GM18868 (cell line): ENCODE results near the gene RAB22A.

ENCODE experiments used
- ATAC-seq: cut with Tn5 transposase; IDR thresholded peaks from one replicate; pipeline ENCODE4 v1.9.1; 2021; ENCODE audit warnings: mild to moderate bottlenecking, moderate library complexity; ENCODE audit not compliant: unreplicated experiment

The RAB22A gene

GRCh38 chr20:58309591-58310290 is at the start of gene RAB22A:
Gene RAB22A (plus strand): TSS chr20:58309715. CDS start chr20:58309977, 262 bp downstream.
- peak; percentile 63 for ATAC-seq

DNA sequence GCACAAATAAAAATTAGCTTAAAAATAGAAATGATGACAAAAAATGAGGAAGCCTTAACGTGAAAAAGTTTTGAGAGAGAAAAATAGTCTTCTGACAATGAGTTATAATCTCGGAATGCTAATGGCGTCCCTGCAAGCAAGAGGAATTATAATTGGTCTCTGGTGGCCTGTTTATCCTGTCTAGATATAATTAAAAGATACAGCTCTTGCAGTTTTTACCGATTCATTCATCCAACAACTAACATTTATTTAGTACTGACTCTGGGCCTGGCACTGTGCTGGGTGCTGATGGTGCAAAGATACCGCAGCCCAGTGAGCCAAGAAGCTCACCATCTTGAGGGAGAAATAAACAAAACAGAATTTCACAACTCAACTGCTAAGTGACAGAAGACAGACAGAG is 49.5 kb upstream of the RAB22A start:
- no peak for ATAC-seq

- no peak for ATAC-seq
Measured at GRCh38 chr20:58261660-58262059, 47.9 kb upstream of the RAB22A start.

- ATAC-seq = no peak
Measured at GRCh38 chr20:58264271-58264670, 45.2 kb upstream of the RAB22A start.

- no peak for ATAC-seq
Measured at GRCh38 chr20:58267389-58268215, 41.9 kb upstream of the RAB22A start.

DNA sequence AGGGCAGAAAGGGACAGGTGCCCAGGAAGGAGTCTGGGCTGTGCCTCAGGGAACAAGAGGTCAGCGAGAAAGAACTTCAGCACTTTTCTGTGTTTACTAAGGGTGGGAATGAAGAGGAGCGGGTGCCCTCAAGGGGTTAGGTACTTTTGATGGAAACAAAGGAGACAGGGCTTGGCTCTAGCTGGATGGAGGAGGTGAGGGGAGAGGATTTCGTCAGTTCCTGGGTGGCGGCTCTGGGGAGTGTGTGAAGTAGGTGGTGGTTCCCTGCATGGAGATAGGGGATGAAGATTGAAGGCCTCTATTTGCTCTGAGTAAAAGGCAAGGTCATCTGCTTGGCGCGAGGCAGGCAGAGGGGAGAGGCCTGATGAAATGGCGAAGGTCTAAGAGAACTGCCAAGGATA is 41.1 kb upstream of the RAB22A start:
- ATAC-seq = no peak

GRCh38 chr20:58268936-58269619 is 40.4 kb upstream of the RAB22A start:
- no peak for ATAC-seq

GRCh38 chr20:58271606-58272351 is 37.7 kb upstream of the RAB22A start:
- ATAC-seq = no peak

DNA sequence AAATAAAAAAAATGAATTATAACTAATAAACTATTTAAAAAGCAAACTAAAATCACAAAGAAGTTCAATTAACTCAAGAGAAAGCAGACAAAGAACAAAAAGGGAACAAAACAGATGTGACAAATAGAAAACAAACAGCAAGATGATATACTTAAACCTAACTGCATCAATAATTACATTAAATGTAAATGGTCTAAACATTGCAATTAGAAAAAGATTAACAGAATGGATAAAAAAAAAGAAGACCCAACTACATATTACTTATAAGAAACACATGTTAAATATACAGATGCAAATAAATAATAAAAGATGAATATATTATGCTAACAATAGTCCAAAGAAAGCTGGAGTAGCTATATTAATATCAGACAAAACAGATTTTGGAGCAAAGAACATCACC is 35.1 kb upstream of the RAB22A start:
- ATAC-seq = no peak

DNA sequence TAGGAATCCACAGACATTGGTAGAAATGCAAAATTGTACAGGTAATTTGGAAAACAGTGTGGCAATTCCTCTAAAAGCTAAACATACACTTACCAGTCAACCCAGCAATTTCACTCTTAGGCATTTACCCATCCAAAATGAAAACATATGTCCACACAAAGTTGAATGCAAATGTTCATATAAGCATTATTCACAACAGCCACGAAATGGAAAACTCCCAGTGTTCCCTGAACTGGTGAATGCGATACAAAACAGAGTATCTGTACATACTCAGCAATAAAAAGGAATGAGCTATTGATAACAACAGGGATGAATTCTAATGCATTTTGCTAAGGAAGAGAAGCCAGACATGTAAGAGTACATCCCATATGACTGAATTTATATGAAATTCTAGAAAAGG is 32.4 kb upstream of the RAB22A start:
- no peak for ATAC-seq

GRCh38 chr20:58277578-58278472 is 31.7 kb upstream of the RAB22A start:
- ATAC-seq = no peak

DNA sequence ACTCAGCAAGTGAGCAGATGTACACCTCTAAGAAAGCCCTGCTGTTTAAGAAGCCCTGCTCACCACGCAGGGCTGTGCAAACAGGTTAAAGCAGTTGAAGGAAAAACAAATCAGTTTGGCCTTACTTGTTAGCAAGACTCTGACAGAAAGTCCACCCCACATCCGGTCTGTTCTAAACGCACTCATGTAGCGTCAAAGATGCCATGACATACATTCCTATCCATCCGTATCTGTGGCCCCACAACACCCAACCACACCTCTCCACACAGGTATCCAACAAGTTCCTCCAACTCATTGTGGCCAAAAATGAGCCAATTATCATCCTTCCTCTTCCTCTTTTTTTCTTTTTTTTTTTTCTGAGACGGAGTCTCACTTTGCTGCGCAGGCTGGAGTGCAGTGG is 22.8 kb upstream of the RAB22A start:
- no peak for ATAC-seq

- ATAC-seq = no peak
Measured at GRCh38 chr20:58287638-58288037, 21.9 kb upstream of the RAB22A start.

- ATAC-seq = no peak
Measured at GRCh38 chr20:58289143-58289542, 20.4 kb upstream of the RAB22A start.

GRCh38 chr20:58293453-58293852 is 16.1 kb upstream of the RAB22A start:
- no peak for ATAC-seq

- ATAC-seq = no peak
Measured at GRCh38 chr20:58294497-58295455, 14.7 kb upstream of the RAB22A start.

DNA sequence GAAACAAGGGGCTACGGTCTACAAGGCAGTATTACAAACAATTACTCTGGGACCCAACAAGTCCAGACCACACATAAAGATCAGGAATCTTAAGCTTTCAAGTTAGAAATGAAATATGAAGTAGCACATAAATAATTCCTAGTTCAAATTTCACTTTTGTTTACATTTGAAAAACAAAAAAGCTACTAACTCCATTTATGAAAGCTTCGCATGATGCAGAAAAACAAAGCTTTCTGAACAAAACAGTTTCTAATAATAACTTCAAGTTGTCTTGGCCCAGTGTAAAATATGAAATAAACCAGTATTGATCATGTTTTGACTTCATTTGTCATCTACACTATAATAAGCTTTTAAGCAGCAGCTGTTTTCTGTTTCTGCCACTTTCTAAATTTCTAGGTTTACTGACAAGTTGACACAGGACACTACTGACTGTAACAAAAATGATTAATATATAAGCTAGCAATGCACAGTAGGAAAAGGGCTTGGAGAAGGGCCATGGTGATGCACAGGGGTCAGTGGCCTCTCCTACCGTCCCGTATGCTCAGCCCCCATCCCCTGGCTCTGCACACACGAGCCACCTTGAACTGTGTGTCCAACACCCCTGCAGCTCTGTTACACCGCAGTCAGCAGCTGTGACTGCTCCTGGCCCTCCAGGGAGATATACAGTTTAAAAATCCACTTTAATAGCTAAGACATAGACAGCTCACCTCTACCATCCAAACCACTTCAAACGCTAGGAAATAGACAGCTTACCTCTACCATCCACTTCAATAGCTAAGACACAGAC is 13.3 kb upstream of the RAB22A start:
- no peak for ATAC-seq

GRCh38 chr20:58297394-58297793 is 12.1 kb upstream of the RAB22A start:
- no peak for ATAC-seq
